ENCODE measurements around the gene OTX2.

OTX2 gene

DNA sequence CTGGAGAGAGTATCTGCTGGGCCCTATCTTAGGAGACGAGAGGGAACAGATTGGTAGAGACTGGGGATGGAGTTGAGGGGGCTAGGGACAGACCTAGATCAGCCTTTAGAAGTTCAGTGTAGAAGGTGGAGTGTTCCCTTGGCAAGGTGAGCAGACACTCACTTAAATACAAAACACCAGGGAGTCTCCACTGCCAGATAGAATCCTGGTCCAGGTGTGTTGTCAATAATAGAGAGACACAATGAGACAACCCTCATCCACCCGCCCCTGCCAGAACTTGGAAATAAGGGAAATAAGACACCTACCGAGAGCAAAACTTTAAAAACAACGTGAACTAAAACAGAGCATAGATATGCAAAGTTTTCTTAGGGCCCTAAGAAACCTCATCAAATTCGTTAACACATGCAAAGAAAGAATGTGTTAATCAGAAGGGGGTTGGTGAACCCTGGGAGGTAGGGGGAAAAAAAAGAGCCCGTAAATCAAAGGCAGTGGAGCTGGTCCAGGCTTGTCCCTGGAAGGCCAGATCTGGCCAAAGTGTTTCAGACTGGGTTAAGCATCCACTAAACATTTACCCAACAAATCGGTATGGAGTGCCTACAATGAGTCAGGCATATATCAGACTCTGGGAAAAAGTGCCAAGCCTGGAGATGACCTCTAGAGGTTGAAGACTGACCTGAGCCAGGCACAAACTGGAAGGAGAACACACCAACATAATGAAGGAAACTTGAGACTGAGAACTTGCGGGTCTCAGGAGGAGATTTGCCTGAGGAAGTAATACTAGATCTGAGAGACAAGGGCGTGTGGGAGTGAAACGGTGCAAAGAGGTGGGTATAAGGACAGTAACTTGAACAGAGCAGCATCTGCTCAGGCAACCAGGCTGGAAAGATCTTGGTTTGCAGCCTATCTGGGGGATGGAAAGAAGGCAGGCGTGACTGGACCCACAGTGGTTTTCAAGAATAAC lies 37.0 kb upstream of the OTX2 start:
- no peaks in the 10 kb centered on the region for H3K4me1 ChIP-seq (ENCODE audit: control insufficient read depth, insufficient read depth, low read length)
- H3K27ac ChIP-seq (ENCODE audit: extremely low read depth, low read depth, low read length), result no peak overlapping the region
- no peak overlapping the region for H3K4me3 ChIP-seq (ENCODE audit: low read depth, low read length)
- TF ChIP-seq ZNF529 (tag by site-specific recombination; IDR thresholded peaks at IDR 0.05; ENCODE audit: insufficient replicate concordance), result no peak
- TF ChIP-seq SP7 (tag by site-specific recombination; IDR thresholded peaks at IDR 0.05), result no peak
- TF ChIP-seq, protein P1, sequence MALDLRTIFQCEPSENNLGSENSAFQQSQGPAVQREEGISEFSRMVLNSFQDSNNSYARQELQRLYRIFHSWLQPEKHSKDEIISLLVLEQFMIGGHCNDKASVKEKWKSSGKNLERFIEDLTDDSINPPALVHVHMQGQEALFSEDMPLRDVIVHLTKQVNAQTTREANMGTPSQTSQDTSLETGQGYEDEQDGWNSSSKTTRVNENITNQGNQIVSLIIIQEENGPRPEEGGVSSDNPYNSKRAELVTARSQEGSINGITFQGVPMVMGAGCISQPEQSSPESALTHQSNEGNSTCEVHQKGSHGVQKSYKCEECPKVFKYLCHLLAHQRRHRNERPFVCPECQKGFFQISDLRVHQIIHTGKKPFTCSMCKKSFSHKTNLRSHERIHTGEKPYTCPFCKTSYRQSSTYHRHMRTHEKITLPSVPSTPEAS (tag by site-specific recombination; IDR thresholded peaks at IDR 0.05), result no peak
- TF ChIP-seq ZNF391 (tag by site-specific recombination; IDR thresholded peaks at IDR 0.05; ENCODE audit: borderline replicate concordance, low read depth), result no peak
- no peak for TF ChIP-seq YY2 (tag by site-specific recombination; IDR thresholded peaks at IDR 0.05)
- no peaks in the 10 kb centered on the region for H3K9me3 ChIP-seq (ENCODE audit: control insufficient read depth, insufficient read depth, low read depth, low read length)
- no peaks in the 10 kb centered on the region for H3K36me3 ChIP-seq (ENCODE audit: control insufficient read depth in 2 of 2, insufficient read depth in 1 of 2, low read length in 2 of 2)
- POLR2A ChIA-PET, result no interaction called here
- CTCF ChIA-PET, result no interaction called here

- no peaks in the 10 kb centered on the region for H3K36me3 ChIP-seq (ENCODE audit: control insufficient read depth in 2 of 2, insufficient read depth in 1 of 2, low read length in 2 of 2)
- ChIA-PET POLR2A (no interaction called here), CTCF (no interaction called here)
- no peaks in the 10 kb centered on the region for H3K4me1 ChIP-seq (ENCODE audit: control insufficient read depth, insufficient read depth, low read length)
- H3K27ac ChIP-seq (ENCODE audit: extremely low read depth, low read depth, low read length), result no peak overlapping the region
- H3K9me3 ChIP-seq (ENCODE audit: control insufficient read depth, insufficient read depth, low read depth, low read length), result no peaks in the 10 kb centered on the region
- TF ChIP-seq ZNF138 (tag by site-specific recombination; IDR thresholded peaks at IDR 0.05; ENCODE audit: borderline replicate concordance), result no peak
- no peak for TF ChIP-seq ZNF623 (tag by site-specific recombination; IDR thresholded peaks at IDR 0.05)
- no peak for TF ChIP-seq ZNF747 (tag by site-specific recombination; IDR thresholded peaks at IDR 0.05)
- TF ChIP-seq KLF7 (tag by site-specific recombination; IDR thresholded peaks at IDR 0.05; ENCODE audit: borderline replicate concordance), result no peak
- TF ChIP-seq ZNF132 (tag by site-specific recombination; IDR thresholded peaks at IDR 0.05; ENCODE audit: borderline replicate concordance), result no peak
- TF ChIP-seq ZNF10 (tag by site-specific recombination; IDR thresholded peaks at IDR 0.05), result no peak
- TF ChIP-seq, protein P2, sequence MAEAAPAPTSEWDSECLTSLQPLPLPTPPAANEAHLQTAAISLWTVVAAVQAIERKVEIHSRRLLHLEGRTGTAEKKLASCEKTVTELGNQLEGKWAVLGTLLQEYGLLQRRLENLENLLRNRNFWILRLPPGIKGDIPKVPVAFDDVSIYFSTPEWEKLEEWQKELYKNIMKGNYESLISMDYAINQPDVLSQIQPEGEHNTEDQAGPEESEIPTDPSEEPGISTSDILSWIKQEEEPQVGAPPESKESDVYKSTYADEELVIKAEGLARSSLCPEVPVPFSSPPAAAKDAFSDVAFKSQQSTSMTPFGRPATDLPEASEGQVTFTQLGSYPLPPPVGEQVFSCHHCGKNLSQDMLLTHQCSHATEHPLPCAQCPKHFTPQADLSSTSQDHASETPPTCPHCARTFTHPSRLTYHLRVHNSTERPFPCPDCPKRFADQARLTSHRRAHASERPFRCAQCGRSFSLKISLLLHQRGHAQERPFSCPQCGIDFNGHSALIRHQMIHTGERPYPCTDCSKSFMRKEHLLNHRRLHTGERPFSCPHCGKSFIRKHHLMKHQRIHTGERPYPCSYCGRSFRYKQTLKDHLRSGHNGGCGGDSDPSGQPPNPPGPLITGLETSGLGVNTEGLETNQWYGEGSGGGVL (tag by site-specific recombination; IDR thresholded peaks at IDR 0.05), result no peak
- no peak for TF ChIP-seq ZNF280D (tag by site-specific recombination; IDR thresholded peaks at IDR 0.05)
- TF ChIP-seq ZNF114 (tag by site-specific recombination; IDR thresholded peaks at IDR 0.05), result no peak
- H3K4me3 ChIP-seq (ENCODE audit: low read depth, low read length), result no peak overlapping the region
Measured at GRCh38 chr14:56844406-56845002, 34.2 kb upstream of the OTX2 start.

All from HEK293 (cell line).